ENCODE measurements around the gene ACTR5. TPM values are rescaled to one million over a fixed set of nuclear protein-coding genes. Genes with fewer than 3 reads are reported as not detected.

The ACTR5 gene
- total and polyA plus RNA-seq, 2 donors (not counting 3 experiments of a cell fraction or from before 2014, with no cell fraction given) = 8.8 to 11.3 TPM

DNA sequence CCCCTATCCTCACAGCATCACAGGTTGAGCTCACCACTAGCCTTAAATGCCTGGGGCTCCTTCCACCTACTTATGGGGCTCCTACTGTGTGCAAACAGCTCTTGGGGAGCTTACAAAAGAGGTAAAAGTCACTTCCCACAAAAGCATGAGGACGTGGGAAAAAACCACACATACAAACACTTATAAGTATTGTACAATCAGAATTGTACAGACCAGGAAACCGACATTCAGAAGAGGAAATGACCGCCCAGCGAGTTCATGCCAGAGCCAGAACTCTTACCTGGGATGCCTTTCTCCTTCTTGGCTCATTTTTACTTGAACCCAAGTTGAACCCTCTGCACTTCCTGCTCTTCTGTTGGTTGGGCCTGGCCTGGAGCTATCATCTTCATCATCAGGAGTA is 50.9 kb downstream of the ACTR5 start:
- Histone ChIP-seq H3K9me1 (replicated peaks; ENCODE audit: control insufficient read depth, extremely low read depth, insufficient read depth, low read length) (no peaks in the 10 kb centered on the region), H3K9me3 (replicated peaks; ENCODE audit: control insufficient read depth, insufficient read depth, low read length) (no peaks in the 10 kb centered on the region), H3K4me2 (ENCODE audit: insufficient read depth, low read length) (no peak overlapping the region), H2AFZ (ENCODE audit: low read depth, low read length) (no peak overlapping the region), H3K36me3 (ENCODE audit: control insufficient read depth in 2 of 2, extremely low read depth in 1 of 2, insufficient read depth in 2 of 2, low read length in 2 of 2) (no peaks in the 10 kb centered on the region), H3K4me3 (replicated peaks in 1 of 3; ENCODE audit: insufficient read depth in 1 of 3, low read depth in 1 of 3, low read length in 3 of 3) (no peak overlapping the region), H4K20me1 (replicated peaks; ENCODE audit: control insufficient read depth, extremely low read depth, insufficient read depth, low read length) (no peaks in the 10 kb centered on the region), H3K4me1 (ENCODE audit: control insufficient read depth, extremely low read depth, insufficient read depth, low read length) (peaks cover 15% of the 10 kb centered on the region), H3K27me3 (ENCODE audit: control insufficient read depth in 2 of 2, insufficient read depth in 2 of 2, low read length in 2 of 2) (peaks cover 0 to 9% of the 10 kb centered on the region in 2 experiments), H3K79me2 (ENCODE audit: control insufficient read depth, insufficient read depth, low read length) (no peaks in the 10 kb centered on the region), H3K9ac (replicated peaks; ENCODE audit: extremely low read depth, insufficient read depth, low read length) (no peak overlapping the region), H3K27ac (ENCODE audit: insufficient read depth, low read depth, low read length) (peak overlapping the region; percentile 66)
- peak; percentile 30 for TF ChIP-seq JUN (IDR thresholded peaks at IDR 0.05; ENCODE audit: borderline replicate concordance, insufficient read depth, insufficient read length, low read depth)
- TF ChIP-seq POLR2A (IDR thresholded peaks at IDR 0.05; ENCODE audit: low read depth, low read length) = no peak
- DNase-seq (ENCODE audit: low read depth, low spot score) = peak; percentile 90
- intact Hi-C loops (cut with micrococcal nuclease) (no loop called here), dilution Hi-C loops (cut with MboI; ENCODE audit: extremely low pct_ligation_motif_present, low sequenced_read_pairs) (no loop called here)
- BruUV-seq (replicated peaks) = no TSS peak
- CTCF ChIA-PET = interaction anchor here (0.8 to 2.0 kb wide), 5 partner anchors 9 to 141 kb away, joined by 3 to 15 read pairs (median 3); no protein-coding TSS in a partner anchor
- POLR2A ChIA-PET = no interaction called here
- peak; percentile 89 for FAIRE-seq

DNA sequence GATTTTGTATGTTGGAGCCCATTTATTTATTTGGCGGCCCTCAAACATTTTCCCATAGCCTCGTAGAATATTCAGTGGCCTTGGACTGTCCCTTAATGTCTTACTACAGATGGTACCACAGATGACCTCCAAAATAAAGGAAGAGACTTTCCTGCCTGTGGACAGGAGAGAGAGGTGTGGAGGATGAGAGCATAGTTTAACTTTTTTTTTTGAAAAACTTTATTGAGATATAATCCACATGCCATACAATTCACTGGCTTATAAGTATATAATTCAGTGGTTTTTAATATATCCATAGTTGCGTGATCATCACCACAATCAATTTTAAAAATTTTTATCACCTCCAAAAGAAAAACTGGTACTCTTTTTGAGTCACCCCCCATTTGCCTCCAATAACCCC is 52.6 kb downstream of the ACTR5 start:
- Histone ChIP-seq H3K27me3 (ENCODE audit: control insufficient read depth in 2 of 2, insufficient read depth in 2 of 2, low read length in 2 of 2) (no peaks in the 10 kb centered on the region), H3K4me3 (replicated peaks in 1 of 3; ENCODE audit: insufficient read depth in 1 of 3, low read depth in 1 of 3, low read length in 3 of 3) (no peak overlapping the region), H3K9me3 (replicated peaks; ENCODE audit: control insufficient read depth, insufficient read depth, low read length) (no peaks in the 10 kb centered on the region), H3K4me2 (ENCODE audit: insufficient read depth, low read length) (no peak overlapping the region), H2AFZ (ENCODE audit: low read depth, low read length) (no peak overlapping the region), H3K79me2 (ENCODE audit: control insufficient read depth, insufficient read depth, low read length) (no peaks in the 10 kb centered on the region), H3K9me1 (replicated peaks; ENCODE audit: control insufficient read depth, extremely low read depth, insufficient read depth, low read length) (no peaks in the 10 kb centered on the region), H4K20me1 (replicated peaks; ENCODE audit: control insufficient read depth, extremely low read depth, insufficient read depth, low read length) (no peaks in the 10 kb centered on the region), H3K9ac (replicated peaks; ENCODE audit: extremely low read depth, insufficient read depth, low read length) (no peak overlapping the region), H3K36me3 (ENCODE audit: control insufficient read depth in 2 of 2, extremely low read depth in 1 of 2, insufficient read depth in 2 of 2, low read length in 2 of 2) (no peaks in the 10 kb centered on the region), H3K4me1 (ENCODE audit: control insufficient read depth, extremely low read depth, insufficient read depth, low read length) (peaks cover 26% of the 10 kb centered on the region), H3K27ac (ENCODE audit: insufficient read depth, low read depth, low read length) (no peak overlapping the region)
- dilution Hi-C loops (cut with MboI; ENCODE audit: extremely low pct_ligation_motif_present, low sequenced_read_pairs) (no loop called here), intact Hi-C loops (cut with micrococcal nuclease) (no loop called here)
- ChIA-PET POLR2A (no interaction called here), CTCF (interaction anchor here (2.0 kb wide), 1 partner anchor 11 kb away, joined by 15 read pairs; no protein-coding TSS in a partner anchor)
- no peak for TF ChIP-seq FOS (IDR thresholded peaks at IDR 0.05; ENCODE audit: borderline replicate concordance, insufficient read depth, low read length)
- no peak for TF ChIP-seq GATA2 (IDR thresholded peaks at IDR 0.05; ENCODE audit: insufficient read depth, insufficient read length, low read depth, low read length)
- FAIRE-seq (no peak), DNase-seq (ENCODE audit: low read depth, low spot score) (no peak)
- no TSS peak for BruUV-seq (replicated peaks)
